H1 (cell line): ENCODE data around the gene DIP2C.

Experiments used
- BCL11A ChIP-seq, 2 experiments: IDR thresholded peaks; one replicate each; pipeline ENCODE4 v1.6.1; 2011; ENCODE audit warnings: low read depth in 2 of 2, low read length in 2 of 2, mild to moderate bottlenecking in 2 of 2
- EZH2 ChIP-seq: fragments of 200-600 bp; sonication (generic); IDR thresholded peaks from 2 replicates; pipeline ENCODE4 v1.7.1; 2012; ENCODE audit warnings: low read depth, mild to moderate bottlenecking, moderate library complexity, low read length, inconsistent platforms; ENCODE audit not compliant: severe bottlenecking
- NRF1 ChIP-seq: IDR thresholded peaks from 2 replicates; pipeline ENCODE4 v1.6.1; 2011; ENCODE audit warnings: mild to moderate bottlenecking, low read depth, low read length, improper control_type of control experiment
- POLR2A ChIP-seq, 2 experiments: IDR thresholded peaks; 1 replicate in 1 of 2; 2 replicates in 1 of 2; pipeline ENCODE4 v1.6.1; 2011; ENCODE audit warnings: low read depth in 2 of 2, low read length in 2 of 2, mild to moderate bottlenecking in 2 of 2; ENCODE audit errors: control extremely low read depth in 1 of 2
- RAD21 ChIP-seq, 2 experiments: IDR thresholded peaks in 1 of 2; conservative IDR thresholded peaks in 1 of 2; 2 replicates each; pipeline ENCODE4 v1.6.1; 2011; ENCODE audit warnings: low read depth in 2 of 2, low read length in 2 of 2, improper control_type of control experiment in 1 of 2, inconsistent platforms in 1 of 2, mild to moderate bottlenecking in 1 of 2, moderate library complexity in 1 of 2
- SRF ChIP-seq: IDR thresholded peaks from 2 replicates; pipeline ENCODE4 v1.6.1; 2011; ENCODE audit warnings: mild to moderate bottlenecking, low read depth, low read length, moderate library complexity
- ZNF274 ChIP-seq: IDR thresholded peaks from 2 replicates; pipeline ENCODE4 v1.7.0; 2012; ENCODE audit warnings: low read length, borderline replicate concordance; ENCODE audit errors: extremely low read depth
- TF ChIP-seq, protein P1 (sequence below), 3 experiments: IDR thresholded peaks; 1 replicate in 2 of 3; 2 replicates in 1 of 3; pipeline versions ENCODE4 v1.5.1 to v1.6.1; 2011; ENCODE audit warnings: low read length in 3 of 3, mild to moderate bottlenecking in 3 of 3, inconsistent platforms in 2 of 3, low read depth in 1 of 3, moderate library complexity in 1 of 3; ENCODE audit not compliant: insufficient read depth in 1 of 3; ENCODE audit errors: control extremely low read depth in 1 of 3
- TF ChIP-seq, protein P2 (sequence below): IDR thresholded peaks from 2 replicates; pipeline ENCODE4 v1.6.1; 2012; ENCODE audit warnings: low read length, inconsistent platforms

DNA sequence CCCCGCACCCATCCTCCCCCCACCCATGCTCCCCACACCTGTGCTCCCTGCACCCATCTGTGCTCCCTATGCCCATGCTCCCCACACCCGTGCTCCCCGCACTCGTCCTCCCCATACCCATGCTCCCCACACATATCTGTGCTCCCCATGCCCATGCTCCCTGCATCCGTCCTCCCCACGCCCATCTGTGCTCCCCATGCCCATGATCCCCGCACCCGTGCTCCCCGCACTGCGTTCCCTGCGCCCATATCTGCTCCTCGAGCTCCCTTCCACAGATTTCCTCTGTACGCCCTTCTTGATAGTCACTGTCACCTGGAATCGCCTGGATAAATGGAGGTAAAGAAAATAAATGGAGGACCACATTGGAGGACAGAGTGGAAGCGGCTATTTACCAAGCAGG is 9.9 kb downstream of the DIP2C start:
- TF ChIP-seq NRF1 = no peak
- TF ChIP-seq POLR2A (IDR thresholded peaks at IDR 0.05; ENCODE audit: control extremely low read depth in 1 of 2, low read depth in 2 of 2, low read length in 2 of 2) = no peak
- TF ChIP-seq SRF = no peak
- no peak for TF ChIP-seq ZNF274
- TF ChIP-seq, protein P1, sequence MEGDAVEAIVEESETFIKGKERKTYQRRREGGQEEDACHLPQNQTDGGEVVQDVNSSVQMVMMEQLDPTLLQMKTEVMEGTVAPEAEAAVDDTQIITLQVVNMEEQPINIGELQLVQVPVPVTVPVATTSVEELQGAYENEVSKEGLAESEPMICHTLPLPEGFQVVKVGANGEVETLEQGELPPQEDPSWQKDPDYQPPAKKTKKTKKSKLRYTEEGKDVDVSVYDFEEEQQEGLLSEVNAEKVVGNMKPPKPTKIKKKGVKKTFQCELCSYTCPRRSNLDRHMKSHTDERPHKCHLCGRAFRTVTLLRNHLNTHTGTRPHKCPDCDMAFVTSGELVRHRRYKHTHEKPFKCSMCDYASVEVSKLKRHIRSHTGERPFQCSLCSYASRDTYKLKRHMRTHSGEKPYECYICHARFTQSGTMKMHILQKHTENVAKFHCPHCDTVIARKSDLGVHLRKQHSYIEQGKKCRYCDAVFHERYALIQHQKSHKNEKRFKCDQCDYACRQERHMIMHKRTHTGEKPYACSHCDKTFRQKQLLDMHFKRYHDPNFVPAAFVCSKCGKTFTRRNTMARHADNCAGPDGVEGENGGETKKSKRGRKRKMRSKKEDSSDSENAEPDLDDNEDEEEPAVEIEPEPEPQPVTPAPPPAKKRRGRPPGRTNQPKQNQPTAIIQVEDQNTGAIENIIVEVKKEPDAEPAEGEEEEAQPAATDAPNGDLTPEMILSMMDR (IDR thresholded peaks at IDR 0.05; ENCODE audit: control extremely low read depth in 1 of 3, insufficient read depth in 1 of 3, low read depth in 1 of 3, low read length in 3 of 3) = no peak
- TF ChIP-seq BCL11A (IDR thresholded peaks at IDR 0.05; ENCODE audit: low read depth in 2 of 2, low read length in 2 of 2) = no peak
- no peak for TF ChIP-seq EZH2
- no peak for TF ChIP-seq RAD21 (IDR thresholded peaks at IDR 0.05 in 1 of 2, conservative IDR thresholded peaks at IDR 0.05 in 1 of 2; ENCODE audit: low read depth in 2 of 2, low read length in 2 of 2)
- TF ChIP-seq, protein P2, sequence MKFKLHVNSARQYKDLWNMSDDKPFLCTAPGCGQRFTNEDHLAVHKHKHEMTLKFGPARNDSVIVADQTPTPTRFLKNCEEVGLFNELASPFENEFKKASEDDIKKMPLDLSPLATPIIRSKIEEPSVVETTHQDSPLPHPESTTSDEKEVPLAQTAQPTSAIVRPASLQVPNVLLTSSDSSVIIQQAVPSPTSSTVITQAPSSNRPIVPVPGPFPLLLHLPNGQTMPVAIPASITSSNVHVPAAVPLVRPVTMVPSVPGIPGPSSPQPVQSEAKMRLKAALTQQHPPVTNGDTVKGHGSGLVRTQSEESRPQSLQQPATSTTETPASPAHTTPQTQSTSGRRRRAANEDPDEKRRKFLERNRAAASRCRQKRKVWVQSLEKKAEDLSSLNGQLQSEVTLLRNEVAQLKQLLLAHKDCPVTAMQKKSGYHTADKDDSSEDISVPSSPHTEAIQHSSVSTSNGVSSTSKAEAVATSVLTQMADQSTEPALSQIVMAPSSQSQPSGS = no peak
